AG04449 (cell line): ENCODE results near the gene SLC19A2.
A peak's percentile ranks its signal among the peaks of the same experiment; 100 is the strongest.

Experiments used
- CTCF ChIA-PET: fragments of 350-600 bp; formaldehyde crosslinking; extraction: SDS; loops from one replicate; lab custom pipeline; 2021; ENCODE audit warnings: antibody characterized with exemption; lab: Yijun Ruan, JAX
- POLR2A ChIA-PET: fragments of 400-600, 350-600 bp; formaldehyde crosslinking; extraction: SDS; loops from one replicate; lab custom pipeline; 2020; ENCODE audit warnings: antibody characterized with exemption, inconsistent platforms; lab: Yijun Ruan, JAX
- DNase-seq: peaks from one replicate; pipeline ENCODE4 v3.0.0-alpha.2; 2010; ENCODE audit warnings: low read depth, low spot score
- H3K4me3 ChIP-seq: 2 replicates; pipeline ENCODE4 v1.5.1; 2011; ENCODE audit warnings: low read depth, mild to moderate bottlenecking, control low read depth, low read length
- CTCF ChIP-seq: IDR thresholded peaks from one replicate; pipeline ENCODE4 v1.5.1; 2011; ENCODE audit warnings: mild to moderate bottlenecking, moderate library complexity, low read length, control low read depth, inconsistent platforms; ENCODE audit not compliant: insufficient read depth; ENCODE audit errors: missing control alignments

SLC19A2 gene

GRCh38 chr1:169427081-169427641 is 58.6 kb downstream of the SLC19A2 start, which contains the start of gene CCDC181:
TSS of gene CCDC181 (minus strand) at chr1:169427474. CDS start at chr1:169424927, 2,547 bp downstream.
- no peak for TF ChIP-seq CTCF
- ChIA-PET POLR2A (no interaction called here), CTCF (no interaction called here)
- peak within 1 kb of the TSS; percentile 53 for H3K4me3 ChIP-seq
- DNase-seq = no peak

- no peak for TF ChIP-seq CTCF
- no peak for DNase-seq
- POLR2A ChIA-PET = no interaction called here
- no peak overlapping the region for H3K4me3 ChIP-seq
- CTCF ChIA-PET = no interaction called here
Observed at GRCh38 chr1:169426174-169426705, 59.5 kb downstream of the SLC19A2 start.

GRCh38 chr1:169421309-169421708 is 64.4 kb downstream of the SLC19A2 start:
- no peak overlapping the region for H3K4me3 ChIP-seq
- DNase-seq = no peak
- CTCF ChIA-PET = no interaction called here
- POLR2A ChIA-PET = no interaction called here
- no peak for TF ChIP-seq CTCF

GRCh38 chr1:169414952-169415351 is 70.8 kb downstream of the SLC19A2 start:
- H3K4me3 ChIP-seq = no peak overlapping the region
- no peak for TF ChIP-seq CTCF
- DNase-seq = no peak
- CTCF ChIA-PET = no interaction called here
- POLR2A ChIA-PET = no interaction called here
